GM23338 (cell line): ENCODE results near the gene MLKL.

Experiments
- CREB1 ChIP-seq: fragments of 250-450 bp; sonication (Bioruptor Pico); IDR thresholded peaks from 2 replicates; pipeline ENCODE4 v1.5.0; 2020; ENCODE audit warnings: low read depth, mild to moderate bottlenecking, moderate library complexity
- CTCF ChIP-seq, 2 experiments: fragments of 200-600 bp in 1 of 2; sonication (generic) in 1 of 2; conservative IDR thresholded peaks; 2 replicates each; pipeline versions ENCODE4 v1.5.1 to v1.6.1; 2016 to 2017; ENCODE audit warnings: antibody characterized with exemption in 2 of 2, low read depth in 2 of 2, mild to moderate bottlenecking in 2 of 2, moderate library complexity in 1 of 2
- ETS1 ChIP-seq: IDR thresholded peaks from 2 replicates; pipeline ENCODE4 v1.6.1; 2016; ENCODE audit warnings: antibody characterized with exemption
- EZH2 ChIP-seq: fragments of 200-600 bp; sonication (generic); IDR thresholded peaks from one replicate; pipeline ENCODE4 v1.8.0; 2017; ENCODE audit warnings: antibody characterized with exemption, mild to moderate bottlenecking, low read depth; ENCODE audit not compliant: unreplicated experiment
- EZH2phosphoT487 ChIP-seq: fragments of 200-600 bp; sonication (generic); IDR thresholded peaks from one replicate; pipeline ENCODE4 v1.8.1; 2018; ENCODE audit warnings: antibody characterized with exemption; ENCODE audit not compliant: unreplicated experiment
- JUNB ChIP-seq: IDR thresholded peaks from one replicate; pipeline ENCODE4 v1.6.1; 2016; ENCODE audit warnings: antibody characterized with exemption; ENCODE audit not compliant: unreplicated experiment
- NANOG ChIP-seq: IDR thresholded peaks from 2 replicates; pipeline ENCODE4 v1.6.1; 2016; ENCODE audit warnings: antibody characterized with exemption, borderline replicate concordance
- POLR2AphosphoS5 ChIP-seq: IDR thresholded peaks from 2 replicates; pipeline ENCODE4 v1.6.1; 2016; ENCODE audit warnings: antibody characterized with exemption, low read depth
- REST ChIP-seq: IDR thresholded peaks from one replicate; pipeline ENCODE4 v1.6.1; 2018; ENCODE audit warnings: antibody characterized with exemption; ENCODE audit not compliant: unreplicated experiment
- STAT1 ChIP-seq: IDR thresholded peaks from one replicate; pipeline ENCODE4 v1.6.1; 2016; ENCODE audit warnings: antibody characterized with exemption; ENCODE audit not compliant: unreplicated experiment
- ZNF114 ChIP-seq: fragments of 250-450 bp; sonication (Bioruptor Pico); IDR thresholded peaks from 2 replicates; pipeline ENCODE4 v1.5.0; 2020; ENCODE audit warnings: mild to moderate bottlenecking, moderate library complexity
- ZNF331 ChIP-seq: fragments of 250-450 bp; sonication (Bioruptor Pico); IDR thresholded peaks from 2 replicates; pipeline ENCODE4 v1.5.0; 2020; ENCODE audit warnings: low read depth, mild to moderate bottlenecking, moderate library complexity
- ZNF462 ChIP-seq: fragments of 250-450 bp; sonication (Bioruptor Pico); IDR thresholded peaks from 2 replicates; pipeline ENCODE4 v1.5.0; 2020; ENCODE audit warnings: mild to moderate bottlenecking, moderate library complexity

- TF ChIP-seq CTCF (conservative IDR thresholded peaks at IDR 0.05; ENCODE audit: low read depth in 2 of 2), result peak; percentile 37 to 67
- no peak for TF ChIP-seq EZH2phosphoT487
- TF ChIP-seq EZH2, result no peak
- no peak for TF ChIP-seq CREB1 (CRISPR knock-in tag)
- no peak for TF ChIP-seq POLR2AphosphoS5
- no peak for TF ChIP-seq REST
- TF ChIP-seq ETS1, result no peak
- TF ChIP-seq JUNB, result no peak
- TF ChIP-seq ZNF331 (CRISPR knock-in tag), result no peak
- TF ChIP-seq NANOG, result no peak
- TF ChIP-seq ZNF114 (CRISPR knock-in tag), result no peak
- TF ChIP-seq ZNF462 (CRISPR knock-in tag), result no peak
- no peak for TF ChIP-seq STAT1
Measured at GRCh38 chr16:74650966-74651567, 49.6 kb downstream of the MLKL start.
